GM18870 (cell line): ENCODE data around the gene SIGLEC7.
"Not testable (repeated sequence)": the region's sequence is repeated elsewhere in the genome, so short reads cannot be mapped to it uniquely, and the experiment has no call there.

Source experiments
- ATAC-seq: cut with Tn5 transposase; IDR thresholded peaks from one replicate; pipeline ENCODE4 v1.9.1; 2021; ENCODE audit warnings: moderate library complexity; ENCODE audit not compliant: unreplicated experiment

Gene SIGLEC7

GRCh38 chr19:51166846-51167490 lies 24.9 kb downstream of the SIGLEC7 start:
- no peak for ATAC-seq

- no peak for ATAC-seq
These were observed 26.6 kb downstream of the SIGLEC7 start for GRCh38 chr19:51168564-51169282.

GRCh38 chr19:51169283-51169918 lies 27.3 kb downstream of the SIGLEC7 start:
- ATAC-seq = not testable (repeated sequence)

GRCh38 chr19:51172223-51172622 lies 30.1 kb downstream of the SIGLEC7 start:
- no peak for ATAC-seq

DNA sequence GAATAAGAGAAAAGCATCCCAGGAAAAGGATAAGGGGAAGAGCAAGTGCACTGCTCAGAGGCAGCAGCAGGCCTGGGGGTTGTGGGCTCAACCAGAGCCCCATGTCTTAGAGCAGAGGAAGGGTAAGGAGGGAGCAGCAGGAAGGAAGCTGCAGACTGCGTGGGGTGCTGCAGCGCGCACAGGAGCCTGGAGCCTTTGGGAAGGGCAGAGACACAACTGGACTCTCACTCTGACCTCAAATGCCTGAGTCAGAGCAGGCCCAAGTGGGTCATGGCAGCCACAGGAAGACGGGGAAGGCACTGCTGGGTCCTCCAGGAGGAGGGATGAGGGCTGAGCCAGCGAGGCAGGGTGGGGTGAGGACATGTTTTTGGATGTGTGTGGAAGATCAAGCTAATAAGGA lies 31.6 kb downstream of the SIGLEC7 start:
- no peak for ATAC-seq

DNA sequence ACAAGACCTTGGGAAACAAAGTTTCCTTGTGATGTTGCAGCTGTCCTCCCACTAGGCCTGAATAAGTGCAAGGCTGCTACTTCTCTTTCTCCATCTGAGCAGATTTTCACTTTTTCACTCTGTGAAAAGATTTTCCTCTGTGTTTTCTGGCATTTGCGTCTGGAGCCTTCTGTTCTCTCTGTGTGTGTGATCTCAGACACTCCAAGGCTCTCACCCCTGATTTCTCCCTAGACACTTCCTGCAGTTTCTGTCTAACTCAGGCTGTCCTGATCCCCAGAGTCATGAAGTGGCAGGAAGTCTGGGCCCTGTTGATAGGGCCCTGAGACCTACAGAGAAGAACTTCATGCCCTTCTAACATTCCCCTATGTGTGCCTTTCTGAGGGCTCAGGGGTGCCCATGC lies 37.2 kb downstream of the SIGLEC7 start:
- ATAC-seq = no peak

GRCh38 chr19:51181377-51181912 lies 39.3 kb downstream of the SIGLEC7 start:
- no peak for ATAC-seq

GRCh38 chr19:51181913-51182419 lies 39.9 kb downstream of the SIGLEC7 start:
- ATAC-seq = no peak

DNA sequence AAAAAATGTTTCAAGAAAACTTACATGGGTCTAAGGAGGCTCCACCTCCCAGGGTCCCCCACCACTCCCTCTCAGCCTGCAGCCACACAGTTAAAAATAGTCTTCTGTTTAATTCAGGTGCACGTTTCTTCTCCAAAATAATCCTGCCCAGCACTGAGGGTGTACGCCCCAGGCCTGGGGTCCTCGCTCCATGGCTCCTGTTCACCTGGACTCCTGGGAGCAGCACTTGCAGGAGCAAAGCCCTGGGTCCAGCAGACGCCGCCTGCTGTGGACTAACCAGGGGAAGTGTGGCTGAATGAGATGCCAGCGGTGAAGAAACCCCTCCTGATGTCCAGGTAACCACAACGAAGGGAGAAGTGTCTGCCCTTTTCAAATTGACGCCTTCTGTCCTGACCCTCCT lies 41.5 kb downstream of the SIGLEC7 start:
- ATAC-seq = no peak

GRCh38 chr19:51185069-51185867 lies 43.2 kb downstream of the SIGLEC7 start:
- no peak for ATAC-seq

DNA sequence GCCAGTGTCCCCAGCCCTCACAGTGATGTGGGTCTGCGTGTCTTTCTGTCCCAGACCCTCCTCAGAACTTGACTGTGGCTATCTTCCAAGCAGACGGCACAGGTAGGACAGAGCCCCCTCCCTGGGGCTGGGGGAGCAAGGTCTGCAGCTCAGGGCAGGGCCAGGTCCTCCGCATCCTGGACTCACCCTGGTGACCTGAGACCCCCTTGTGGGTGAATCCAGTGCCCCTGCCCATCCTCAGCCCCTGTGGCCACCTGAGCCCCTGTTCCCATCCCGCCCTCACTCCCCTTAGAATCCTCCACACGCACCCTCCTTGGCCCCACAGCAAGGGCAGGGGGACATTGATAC lies 43.7 kb downstream of the SIGLEC7 start:
- no peak for ATAC-seq

GRCh38 chr19:51186323-51186722 lies 44.2 kb downstream of the SIGLEC7 start:
- ATAC-seq = no peak

GRCh38 chr19:51187395-51188226 lies 45.5 kb downstream of the SIGLEC7 start:
- ATAC-seq = no peak

DNA sequence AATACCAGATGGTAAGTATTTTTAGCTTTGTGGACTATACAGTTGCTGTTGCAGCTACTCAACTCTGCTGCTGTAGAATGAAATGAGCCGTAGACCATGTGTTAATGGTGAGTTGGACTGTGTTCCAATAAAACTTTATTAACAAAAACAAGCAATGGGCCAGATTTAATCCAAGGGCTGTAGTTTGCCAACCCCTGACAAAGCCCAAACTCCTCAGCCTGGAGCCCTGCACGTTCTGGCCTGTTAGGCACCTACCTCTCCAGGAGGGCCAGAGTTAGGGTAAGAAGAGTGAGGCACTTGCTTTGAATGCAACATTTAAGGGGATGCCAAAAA lies 46.1 kb downstream of the SIGLEC7 start:
- ATAC-seq = no peak

DNA sequence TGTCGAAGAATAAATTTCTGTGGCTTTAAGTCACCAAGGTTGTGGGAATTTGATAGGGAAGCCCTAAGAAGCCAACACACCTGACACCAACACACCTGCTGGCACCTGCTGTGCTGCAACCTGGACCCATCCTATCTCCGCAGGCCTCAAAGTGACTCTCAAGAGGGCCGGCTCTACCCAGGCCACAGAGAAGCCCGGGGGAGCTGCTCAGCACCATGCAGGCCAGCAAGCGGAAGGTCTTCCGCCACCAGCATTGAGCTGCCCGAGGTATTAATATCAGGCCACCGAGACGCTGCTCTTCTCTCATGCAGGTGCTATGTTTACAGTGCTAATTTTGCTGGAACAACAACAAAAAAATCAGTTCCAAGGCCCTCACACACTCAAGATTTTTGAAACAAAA lies 50.6 kb downstream of the SIGLEC7 start:
- no peak for ATAC-seq

- no peak for ATAC-seq
These were observed 52.6 kb downstream of the SIGLEC7 start for GRCh38 chr19:51194527-51195315.

- ATAC-seq = no peak
These were observed 53.1 kb downstream of the SIGLEC7 start for GRCh38 chr19:51195316-51195586.

DNA sequence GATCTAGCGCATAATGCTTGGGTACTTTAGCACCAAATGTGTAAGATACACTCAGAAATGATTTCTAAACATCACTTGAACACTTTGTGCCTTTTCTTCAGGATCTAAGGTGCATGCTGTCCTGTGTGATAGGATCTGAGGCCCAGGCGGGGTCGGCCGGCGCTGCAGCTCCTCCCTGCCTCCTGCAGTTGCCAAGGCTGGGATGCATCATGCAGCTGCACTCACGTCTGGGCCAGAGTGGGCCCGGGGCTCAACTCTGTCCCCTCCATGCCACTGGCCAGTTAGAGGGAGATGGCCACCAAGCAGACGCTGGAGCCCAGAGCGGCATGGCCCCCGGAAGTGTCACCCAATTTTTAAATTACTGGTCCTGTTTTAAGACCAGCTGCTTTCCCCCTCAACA lies 53.5 kb downstream of the SIGLEC7 start:
- no peak for ATAC-seq

GRCh38 chr19:51196181-51196580 lies 54.1 kb downstream of the SIGLEC7 start:
- no peak for ATAC-seq

- no peak for ATAC-seq
These were observed 56.5 kb downstream of the SIGLEC7 start for GRCh38 chr19:51198641-51199040.
